Keratinocyte (primary cell): ENCODE measurements around the gene HDAC10. TPM values are rescaled to one million over a fixed set of nuclear protein-coding genes. Genes with fewer than 3 reads are reported as not detected.

Experiments
- DNase-seq: peaks from one replicate; pipeline ENCODE4 v3.0.0-alpha.2; 2011; ENCODE audit warnings: low read depth, missing footprints, low spot score
- FAIRE-seq: peaks from 2 replicates; lab custom pipeline; 2011; peaks lifted over from hg19 to GRCh38; lab: Jason Lieb, UNC
- H2AFZ ChIP-seq: 2 replicates; pipeline ENCODE4 v1.6.0; 2012; ENCODE audit warnings: low read length, control low read depth, inconsistent platforms; ENCODE audit not compliant: control insufficient read depth
- H3K27ac ChIP-seq: 2 replicates; pipeline ENCODE4 v1.5.1; 2011; ENCODE audit warnings: low read length; ENCODE audit not compliant: control insufficient read depth, insufficient read depth
- H3K27me3 ChIP-seq: 3 replicates; pipeline ENCODE4 v1.6.0; 2011; ENCODE audit warnings: low read length; ENCODE audit not compliant: control insufficient read depth, insufficient read depth; ENCODE audit errors: extremely low read depth
- H3K36me3 ChIP-seq, 2 experiments: 2 replicates in 1 of 2; 3 replicates in 1 of 2; pipeline ENCODE4 v1.5.1; 2011; ENCODE audit warnings: low read length in 2 of 2, mild to moderate bottlenecking in 1 of 2; ENCODE audit not compliant: control insufficient read depth in 2 of 2, insufficient read depth in 2 of 2; ENCODE audit errors: extremely low read depth in 1 of 2
- H3K4me1 ChIP-seq: 3 replicates; pipeline ENCODE4 v1.5.1; 2011; ENCODE audit warnings: low read length; ENCODE audit not compliant: control insufficient read depth, insufficient read depth; ENCODE audit errors: extremely low read depth
- H3K4me2 ChIP-seq: 3 replicates; pipeline ENCODE4 v1.6.0; 2011; ENCODE audit warnings: low read depth, low read length; ENCODE audit not compliant: control insufficient read depth, insufficient read depth; ENCODE audit errors: extremely low read depth
- H3K4me3 ChIP-seq, 3 experiments: fragments of 200-600 bp in 1 of 3; sonication (generic) in 1 of 3; 2 replicates in 2 of 3; 3 replicates in 1 of 3; pipeline ENCODE4 v1.5.1; 2011 to 2016; ENCODE audit warnings: low read length in 3 of 3, mild to moderate bottlenecking in 3 of 3, control low read depth in 2 of 3, inconsistent platforms in 1 of 3, low read depth in 1 of 3, mixed read lengths in 1 of 3, mixed run types in 1 of 3, moderate library complexity in 1 of 3; ENCODE audit not compliant: control insufficient read depth in 2 of 3, insufficient read depth in 2 of 3; ENCODE audit errors: extremely low read depth in 1 of 3
- H3K79me2 ChIP-seq: 2 replicates; pipeline ENCODE4 v1.6.0; 2012; ENCODE audit warnings: low read length; ENCODE audit not compliant: control insufficient read depth, insufficient read depth
- H3K9ac ChIP-seq: 3 replicates; pipeline ENCODE4 v1.6.0; 2011; ENCODE audit warnings: low read length; ENCODE audit not compliant: control insufficient read depth, insufficient read depth; ENCODE audit errors: extremely low read depth
- H3K9me1 ChIP-seq: 3 replicates; pipeline ENCODE4 v1.6.0; 2011; ENCODE audit warnings: low read length; ENCODE audit not compliant: control insufficient read depth, insufficient read depth; ENCODE audit errors: extremely low read depth
- H3K9me3 ChIP-seq: 2 replicates; pipeline ENCODE4 v1.5.1; 2012; ENCODE audit warnings: low read depth, low read length; ENCODE audit not compliant: control insufficient read depth
- H4K20me1 ChIP-seq: 3 replicates; pipeline ENCODE4 v1.6.0; 2011; ENCODE audit warnings: low read length; ENCODE audit not compliant: control insufficient read depth, insufficient read depth; ENCODE audit errors: extremely low read depth
- CTCF ChIP-seq, 3 experiments: IDR thresholded peaks in 1 of 3; conservative IDR thresholded peaks in 1 of 3; optimal IDR thresholded peaks in 1 of 3; 2 replicates in 2 of 3; 3 replicates in 1 of 3; pipeline versions ENCODE3 to v1.5.1; 2011; ENCODE audit warnings: low read length in 3 of 3, mild to moderate bottlenecking in 3 of 3, moderate library complexity in 2 of 3, control low read depth in 1 of 3, inconsistent platforms in 1 of 3; ENCODE audit not compliant: insufficient read depth in 2 of 3; ENCODE audit errors: extremely low read depth in 1 of 3
- EZH2 ChIP-seq: IDR thresholded peaks from one replicate; pipeline ENCODE4 v1.6.1; 2012; ENCODE audit warnings: inconsistent platforms, mild to moderate bottlenecking, low read length, moderate library complexity
- dilution Hi-C: fragments of 300-500 bp; cut with MboI; formaldehyde crosslinking; loops from one replicate; pipeline ENCODE4 v1.7.0; 2020; ENCODE audit warnings: low sequenced_read_pairs; ENCODE audit not compliant: extremely low pct_ligation_motif_present
- polyA plus RNA-seq, 5 experiments: library from polyadenylated mRNA; depleted of rRNA in 3 of 5; stranded (reverse) in 3 of 5; stranded (forward) in 1 of 5; unstranded in 1 of 5; fragments of >200 nt; gene quantifications; 1 replicate in 1 of 5; 2 replicates in 3 of 5; 3 replicates in 1 of 5; pipeline versions ENCODE4 v1.2.1 to v1.2.3, GENCODE V29; 2011 to 2012; ENCODE audit warnings: missing spikeins in 2 of 5, low read depth in 1 of 5, low replicate concordance in 1 of 5

Gene HDAC10
- polyA plus RNA-seq, 1 donor (not counting 4 experiments of a cell fraction or from before 2014, with no cell fraction given): 4.7 TPM

GRCh38 chr22:50220603-50221409 lies 30.3 kb downstream of the HDAC10 start:
- Histone ChIP-seq H3K4me2 (no peak overlapping the region), H3K4me1 (no peaks in the 10 kb centered on the region), H3K9me3 (no peaks in the 10 kb centered on the region), H3K27me3 (no peaks in the 10 kb centered on the region), H3K4me3 (no peak overlapping the region), H4K20me1 (no peaks in the 10 kb centered on the region), H3K9ac (no peak overlapping the region), H3K27ac (no peak overlapping the region), H3K36me3 (peaks cover 21 to 54% of the 10 kb centered on the region in 2 experiments), H2AFZ (no peak overlapping the region), H3K9me1 (no peaks in the 10 kb centered on the region), H3K79me2 (no peaks in the 10 kb centered on the region)
- DNase-seq: no peak
- TF ChIP-seq EZH2: no peak
- TF ChIP-seq CTCF (optimal IDR thresholded peaks at IDR 0.05 in 1 of 3, IDR thresholded peaks at IDR 0.05 in 1 of 3, conservative IDR thresholded peaks at IDR 0.05 in 1 of 3; ENCODE audit: extremely low read depth in 1 of 3, insufficient read depth in 2 of 3, low read length in 3 of 3): no peak
- dilution Hi-C loops: no loop called here
- FAIRE-seq: no peak

GRCh38 chr22:50219800-50220602 lies 31.1 kb downstream of the HDAC10 start:
- H3K4me2 ChIP-seq: no peak overlapping the region
- no peak overlapping the region for H2AFZ ChIP-seq
- DNase-seq: no peak
- no peak overlapping the region for H3K27ac ChIP-seq
- no peaks in the 10 kb centered on the region for H3K9me3 ChIP-seq
- TF ChIP-seq EZH2: no peak
- TF ChIP-seq CTCF (optimal IDR thresholded peaks at IDR 0.05 in 1 of 3, IDR thresholded peaks at IDR 0.05 in 1 of 3, conservative IDR thresholded peaks at IDR 0.05 in 1 of 3; ENCODE audit: extremely low read depth in 1 of 3, insufficient read depth in 2 of 3, low read length in 3 of 3): no peak
- no peak overlapping the region for H3K9ac ChIP-seq
- H3K36me3 ChIP-seq: peaks cover 24 to 55% of the 10 kb centered on the region in 2 experiments
- H3K27me3 ChIP-seq: no peaks in the 10 kb centered on the region
- dilution Hi-C loops: no loop called here
- FAIRE-seq: no peak
- peaks cover 3% of the 10 kb centered on the region for H3K79me2 ChIP-seq
- no peaks in the 10 kb centered on the region for H4K20me1 ChIP-seq
- H3K4me1 ChIP-seq: no peaks in the 10 kb centered on the region
- no peaks in the 10 kb centered on the region for H3K9me1 ChIP-seq
- H3K4me3 ChIP-seq: no peak overlapping the region
